ENCODE measurements around the gene RBM44.

GRCh38 chr2:237854295-237854694, 55.7 kb downstream of the RBM44 start:
- TF ChIP-seq POLR2A (IDR thresholded peaks at IDR 0.05) (no peak), CTCF (IDR thresholded peaks at IDR 0.05 in 4 of 5, conservative IDR thresholded peaks at IDR 0.05 in 1 of 5) (no peak)

Data from gastrocnemius medialis (tissue), 4 donors.